Ishikawa (cell line): Measurements from ENCODE around the gene USP16.

Source experiments
- CEBPB ChIP-seq: IDR thresholded peaks from 2 replicates; pipeline ENCODE4 v1.6.1; 2012
- CREB1 ChIP-seq: IDR thresholded peaks from 2 replicates; pipeline ENCODE4 v1.6.1; 2012; ENCODE audit warnings: low read depth
- EGR1 ChIP-seq: IDR thresholded peaks from 2 replicates; pipeline ENCODE4 v1.6.1; 2012
- EP300 ChIP-seq: IDR thresholded peaks from 2 replicates; pipeline ENCODE4 v1.6.1; 2012; ENCODE audit warnings: borderline replicate concordance
- FOXM1 ChIP-seq: IDR thresholded peaks from 2 replicates; pipeline ENCODE4 v1.6.1; 2012; ENCODE audit warnings: low read depth, borderline replicate concordance
- MAX ChIP-seq: IDR thresholded peaks from 2 replicates; pipeline ENCODE4 v1.6.1; 2012
- NFIC ChIP-seq: IDR thresholded peaks from 2 replicates; pipeline ENCODE4 v1.6.1; 2012
- RAD21 ChIP-seq: IDR thresholded peaks from 2 replicates; pipeline ENCODE4 v1.6.1; 2012; ENCODE audit warnings: low read depth
- TAF1 ChIP-seq: IDR thresholded peaks from 2 replicates; pipeline ENCODE4 v1.6.1; 2012; ENCODE audit warnings: low read depth, mild to moderate bottlenecking
- TCF12 ChIP-seq: IDR thresholded peaks from 2 replicates; pipeline ENCODE4 v1.6.1; 2012; ENCODE audit warnings: low read depth
- TEAD4 ChIP-seq: IDR thresholded peaks from 2 replicates; pipeline ENCODE4 v1.6.1; 2012
- USF1 ChIP-seq: IDR thresholded peaks from 2 replicates; pipeline ENCODE4 v1.6.1; 2012
- YY1 ChIP-seq: IDR thresholded peaks from 2 replicates; pipeline ENCODE4 v1.6.1; 2012; ENCODE audit warnings: low read depth
- ZBTB7A ChIP-seq: IDR thresholded peaks from 2 replicates; pipeline ENCODE4 v1.6.1; 2012; ENCODE audit warnings: low read depth
- TF ChIP-seq, protein P1 (sequence below): IDR thresholded peaks from 2 replicates; pipeline ENCODE4 v1.6.1; 2012; ENCODE audit warnings: low read depth, mild to moderate bottlenecking

USP16 gene

GRCh38 chr21:29002442-29003144, 21.9 kb upstream of the USP16 start:
- TF ChIP-seq RAD21 (no peak), MAX (peak; percentile 84), ZBTB7A (no peak), TAF1 (peak; percentile 57), EGR1 (no peak)

GRCh38 chr21:29005696-29006095, 18.8 kb upstream of the USP16 start:
- TF ChIP-seq FOXM1: no peak
- TF ChIP-seq, protein P1, sequence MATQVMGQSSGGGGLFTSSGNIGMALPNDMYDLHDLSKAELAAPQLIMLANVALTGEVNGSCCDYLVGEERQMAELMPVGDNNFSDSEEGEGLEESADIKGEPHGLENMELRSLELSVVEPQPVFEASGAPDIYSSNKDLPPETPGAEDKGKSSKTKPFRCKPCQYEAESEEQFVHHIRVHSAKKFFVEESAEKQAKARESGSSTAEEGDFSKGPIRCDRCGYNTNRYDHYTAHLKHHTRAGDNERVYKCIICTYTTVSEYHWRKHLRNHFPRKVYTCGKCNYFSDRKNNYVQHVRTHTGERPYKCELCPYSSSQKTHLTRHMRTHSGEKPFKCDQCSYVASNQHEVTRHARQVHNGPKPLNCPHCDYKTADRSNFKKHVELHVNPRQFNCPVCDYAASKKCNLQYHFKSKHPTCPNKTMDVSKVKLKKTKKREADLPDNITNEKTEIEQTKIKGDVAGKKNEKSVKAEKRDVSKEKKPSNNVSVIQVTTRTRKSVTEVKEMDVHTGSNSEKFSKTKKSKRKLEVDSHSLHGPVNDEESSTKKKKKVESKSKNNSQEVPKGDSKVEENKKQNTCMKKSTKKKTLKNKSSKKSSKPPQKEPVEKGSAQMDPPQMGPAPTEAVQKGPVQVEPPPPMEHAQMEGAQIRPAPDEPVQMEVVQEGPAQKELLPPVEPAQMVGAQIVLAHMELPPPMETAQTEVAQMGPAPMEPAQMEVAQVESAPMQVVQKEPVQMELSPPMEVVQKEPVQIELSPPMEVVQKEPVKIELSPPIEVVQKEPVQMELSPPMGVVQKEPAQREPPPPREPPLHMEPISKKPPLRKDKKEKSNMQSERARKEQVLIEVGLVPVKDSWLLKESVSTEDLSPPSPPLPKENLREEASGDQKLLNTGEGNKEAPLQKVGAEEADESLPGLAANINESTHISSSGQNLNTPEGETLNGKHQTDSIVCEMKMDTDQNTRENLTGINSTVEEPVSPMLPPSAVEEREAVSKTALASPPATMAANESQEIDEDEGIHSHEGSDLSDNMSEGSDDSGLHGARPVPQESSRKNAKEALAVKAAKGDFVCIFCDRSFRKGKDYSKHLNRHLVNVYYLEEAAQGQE: no peak
- TF ChIP-seq USF1: no peak
- no peak for TF ChIP-seq EGR1
- TF ChIP-seq YY1: no peak
- TF ChIP-seq TEAD4: no peak
- TF ChIP-seq ZBTB7A: no peak
- no peak for TF ChIP-seq RAD21
- TF ChIP-seq EP300: no peak
- TF ChIP-seq NFIC: no peak
- no peak for TF ChIP-seq TCF12
- no peak for TF ChIP-seq MAX
- TF ChIP-seq CREB1: no peak
- no peak for TF ChIP-seq TAF1
- TF ChIP-seq CEBPB: no peak

- TF ChIP-seq RAD21 (no peak), ZBTB7A (no peak), USF1 (no peak), CEBPB (no peak), YY1 (no peak)
- TF ChIP-seq, protein P1: no peak
Observed at GRCh38 chr21:29007135-29007534, 17.3 kb upstream of the USP16 start.

DNA sequence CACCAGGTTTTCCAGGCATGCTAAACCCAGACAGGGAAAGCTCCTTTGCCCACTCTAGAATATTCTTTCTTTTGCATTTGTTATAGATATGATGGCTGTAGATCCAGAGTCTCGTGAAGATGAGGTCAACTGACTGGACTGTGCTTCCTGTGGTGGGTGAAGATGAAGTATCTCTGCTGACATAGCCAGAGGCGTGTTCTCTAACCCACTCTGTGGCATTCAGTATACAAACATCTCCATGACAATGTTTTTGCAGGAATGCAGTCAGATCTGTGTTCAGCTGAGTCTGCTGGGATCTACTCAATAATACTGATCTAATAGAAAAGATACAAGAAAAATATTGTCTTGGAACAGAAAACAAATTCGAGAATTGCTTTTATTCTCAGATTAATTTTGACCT, 16.7 kb upstream of the USP16 start:
- TF ChIP-seq TEAD4 (no peak), FOXM1 (no peak), CEBPB (no peak), RAD21 (no peak), EP300 (no peak), ZBTB7A (no peak), NFIC (no peak), USF1 (no peak), TCF12 (no peak), TAF1 (no peak), YY1 (no peak), MAX (no peak), EGR1 (no peak), CREB1 (no peak)
- TF ChIP-seq, protein P1: no peak
